Colonic mucosa (tissue), 4 donors: ENCODE results near the gene ABL2. TPM values are rescaled to one million over a fixed set of nuclear protein-coding genes. Genes with fewer than 3 reads are reported as not detected.

Source experiments
- DNase-seq: peaks from one replicate; pipeline ENCODE4 v3.0.0-alpha.2; 2020
- H3K27ac ChIP-seq: fragments of 200-600 bp; one replicate; pipeline ENCODE4 v1.8.0; 2021
- H3K27me3 ChIP-seq: fragments of 200-600 bp; one replicate; pipeline ENCODE4 v1.8.0; 2021
- H3K36me3 ChIP-seq: fragments of 200-600 bp; one replicate; pipeline ENCODE4 v1.8.0; 2021
- H3K4me1 ChIP-seq: fragments of 200-600 bp; one replicate; pipeline ENCODE4 v1.8.0; 2021; ENCODE audit warnings: mild to moderate bottlenecking
- H3K4me3 ChIP-seq: fragments of 200-600 bp; one replicate; pipeline ENCODE4 v1.8.0; 2021
- H3K9ac ChIP-seq, 2 donors: one replicate each; pipeline ENCODE4 v1.7.0; 2013; ENCODE audit warnings: control low read depth in 2 of 2, low read depth in 2 of 2, low read length in 2 of 2
- H3K9me3 ChIP-seq: fragments of 200-600 bp; one replicate; pipeline ENCODE4 v1.8.0; 2021
- CTCF ChIP-seq: fragments of 200-600 bp; IDR thresholded peaks from one replicate; pipeline ENCODE4 v1.8.0; 2022; ENCODE audit warnings: antibody characterized with exemption, mild to moderate bottlenecking
- intact Hi-C: fragments of 100-400 bp; cut with DNase I; formaldehyde crosslinking; loops from one replicate; pipeline ENCODE4 v1.14.1; 2022
- total RNA-seq, 2 donors: library from RNA; stranded (reverse); fragmentation: NEBNext Ultra II Directional in 1 of 2; extraction: Animal tissue kit (Norgen Biotek cat#: 25700) in 1 of 2; gene quantifications; one replicate each; pipeline ENCODE4 v1.2.1, GENCODE V29; 2021
- donor health status: healthy.
- donor health status: DM: no; HTN: no; CAD: no.
- donor health status: DM: no; HTN: no; CAD: no.

The ABL2 gene
- total RNA-seq, 2 donors from 2014 or later: 9.1 to 12.8 TPM

- Histone ChIP-seq H3K27me3 (no peaks in the 10 kb centered on the region), H3K36me3 (no peaks in the 10 kb centered on the region), H3K27ac (no peak overlapping the region), H3K4me3 (no peak overlapping the region), H3K4me1 (no peaks in the 10 kb centered on the region), H3K9ac (no peak overlapping the region), H3K9me3 (no peaks in the 10 kb centered on the region)
- intact Hi-C loops: no loop called here
- no peak for DNase-seq
- no peak for TF ChIP-seq CTCF
These were observed 173.5 kb downstream of the ABL2 start for GRCh38 chr1:179055937-179056336.

GRCh38 chr1:179053486-179053885 is 176.0 kb downstream of the ABL2 start:
- Histone ChIP-seq H3K4me1 (no peaks in the 10 kb centered on the region), H3K9me3 (no peaks in the 10 kb centered on the region), H3K36me3 (no peaks in the 10 kb centered on the region), H3K4me3 (no peak overlapping the region), H3K9ac (no peak overlapping the region), H3K27ac (no peak overlapping the region), H3K27me3 (no peaks in the 10 kb centered on the region)
- TF ChIP-seq CTCF: no peak
- intact Hi-C loops: no loop called here
- DNase-seq: no peak

- Histone ChIP-seq H3K27ac (no peak overlapping the region), H3K27me3 (no peaks in the 10 kb centered on the region)
- intact Hi-C loops: no loop called here
These were observed 176.7 kb downstream of the ABL2 start for GRCh38 chr1:179052776-179053175.

More at GRCh38 chr1:179052776-179053175, 176.7 kb downstream of the ABL2 start:
- no peak for DNase-seq
- H3K4me3 ChIP-seq: no peak overlapping the region
- no peaks in the 10 kb centered on the region for H3K36me3 ChIP-seq
- no peaks in the 10 kb centered on the region for H3K9me3 ChIP-seq
- no peaks in the 10 kb centered on the region for H3K4me1 ChIP-seq
- no peak overlapping the region for H3K9ac ChIP-seq
- TF ChIP-seq CTCF: no peak

Other genes with a start within 250 kb of the ABL2 start
- gene FAM20B, start 203.8 kb downstream of the ABL2 start, total RNA-seq: 10 to 100 TPM; 38.9 to 45.1 TPM
- gene TOR3A, start 147.6 kb downstream of the ABL2 start, total RNA-seq: 10 to 100 TPM; 21.6 to 41.1 TPM
- 10 to 100 TPM; 36.1 to 37.9 TPM for gene SOAT1, start 64.1 kb upstream of the ABL2 start, total RNA-seq
- gene AXDND1, start 136.3 kb upstream of the ABL2 start, total RNA-seq: 1 to 10 TPM; 2.8 to 7.9 TPM